ENCODE measurements around the gene SLC30A2. TPM values are rescaled to one million over a fixed set of nuclear protein-coding genes. Genes with fewer than 3 reads are reported as not detected.

The SLC30A2 gene
- total RNA-seq, 6 donors from 2014 or later: 0.09 to 0.27 (median 0.15) TPM; not detected in 3

- Histone ChIP-seq H3K4me3 (no peak overlapping the region), H3K36me3 (no peaks in the 10 kb centered on the region), H3K27ac (no peak overlapping the region), H3K9me3 (no peaks in the 10 kb centered on the region), H3K27me3 (peaks cover 0 to 3% (median 0%) of the 10 kb centered on the region in 4 donors), H3K4me1 (peaks cover 12 to 18% (median 13%) of the 10 kb centered on the region in 4 donors)
- TF ChIP-seq EP300 (IDR thresholded peaks at IDR 0.05) (no peak), POLR2AphosphoS5 (IDR thresholded peaks at IDR 0.05) (no peak), POLR2A (IDR thresholded peaks at IDR 0.05) (no peak), CTCF (IDR thresholded peaks at IDR 0.05) (no peak)
- ATAC-seq (ENCODE audit: low FRiP score in 2 of 2) (no peak), DNase-seq (no peak)
- WGBS, 2 donors: 70 to 100% methylated on average over 1 to 6 of the region's 6 CpGs
These were observed 7.0 kb downstream of the SLC30A2 start for GRCh38 chr1:26038904-26039303.

GRCh38 chr1:26038477-26038876 lies 7.4 kb downstream of the SLC30A2 start:
- H3K4me3 ChIP-seq: no peak overlapping the region
- no peak for TF ChIP-seq POLR2AphosphoS5 (IDR thresholded peaks at IDR 0.05)
- no peak for TF ChIP-seq CTCF (IDR thresholded peaks at IDR 0.05)
- TF ChIP-seq EP300 (IDR thresholded peaks at IDR 0.05): no peak
- TF ChIP-seq POLR2A (IDR thresholded peaks at IDR 0.05): no peak
- peaks cover 12 to 18% (median 13%) of the 10 kb centered on the region in 4 donors for H3K4me1 ChIP-seq
- no peaks in the 10 kb centered on the region for H3K9me3 ChIP-seq
- ATAC-seq (ENCODE audit: low FRiP score in 2 of 2) (no peak), DNase-seq (no peak)
- peaks cover 0 to 3% (median 0%) of the 10 kb centered on the region in 4 donors for H3K27me3 ChIP-seq
- WGBS, 2 donors: 84 to 88% methylated on average over 6 of the region's 6 CpGs
- no peaks in the 10 kb centered on the region for H3K36me3 ChIP-seq
- H3K27ac ChIP-seq: no peak overlapping the region

- H3K27me3 ChIP-seq: peaks cover 0 to 3% (median 0%) of the 10 kb centered on the region in 4 donors
- no peak overlapping the region for H3K27ac ChIP-seq
- peaks cover 12 to 18% (median 13%) of the 10 kb centered on the region in 4 donors for H3K4me1 ChIP-seq
- no peak overlapping the region for H3K4me3 ChIP-seq
- no peaks in the 10 kb centered on the region for H3K9me3 ChIP-seq
- 77 to 100% methylated on average over 1 to 6 of the region's 6 CpGs for WGBS, 2 donors
- no peaks in the 10 kb centered on the region for H3K36me3 ChIP-seq
- DNase-seq (no peak), ATAC-seq (ENCODE audit: low FRiP score in 2 of 2) (no peak)
- no peak for TF ChIP-seq POLR2A (IDR thresholded peaks at IDR 0.05)
- TF ChIP-seq EP300 (IDR thresholded peaks at IDR 0.05): no peak
- TF ChIP-seq CTCF (IDR thresholded peaks at IDR 0.05): no peak
These were observed 8.0 kb downstream of the SLC30A2 start for GRCh38 chr1:26037904-26038303.

- no peak overlapping the region for H3K4me3 ChIP-seq
- no peak overlapping the region for H3K27ac ChIP-seq
- peaks cover 0 to 3% (median 0%) of the 10 kb centered on the region in 4 donors for H3K27me3 ChIP-seq
- no peaks in the 10 kb centered on the region for H3K9me3 ChIP-seq
- H3K4me1 ChIP-seq: peaks cover 12 to 18% (median 13%) of the 10 kb centered on the region in 4 donors
- no peak for DNase-seq
- no peaks in the 10 kb centered on the region for H3K36me3 ChIP-seq
- no peak for ATAC-seq (ENCODE audit: low FRiP score in 2 of 2)
- 73 to 86% methylated on average over 6 to 11 of the region's 11 CpGs for WGBS, 2 donors
- TF ChIP-seq POLR2AphosphoS5 (IDR thresholded peaks at IDR 0.05) (no peak), EP300 (IDR thresholded peaks at IDR 0.05) (no peak), CTCF (IDR thresholded peaks at IDR 0.05) (no peak), POLR2A (IDR thresholded peaks at IDR 0.05) (no peak)
These were observed 9.1 kb downstream of the SLC30A2 start for GRCh38 chr1:26036756-26037281.

Data from upper lobe of left lung (tissue), 6 donors.